ENCODE results near the gene TRAF1.

DNA sequence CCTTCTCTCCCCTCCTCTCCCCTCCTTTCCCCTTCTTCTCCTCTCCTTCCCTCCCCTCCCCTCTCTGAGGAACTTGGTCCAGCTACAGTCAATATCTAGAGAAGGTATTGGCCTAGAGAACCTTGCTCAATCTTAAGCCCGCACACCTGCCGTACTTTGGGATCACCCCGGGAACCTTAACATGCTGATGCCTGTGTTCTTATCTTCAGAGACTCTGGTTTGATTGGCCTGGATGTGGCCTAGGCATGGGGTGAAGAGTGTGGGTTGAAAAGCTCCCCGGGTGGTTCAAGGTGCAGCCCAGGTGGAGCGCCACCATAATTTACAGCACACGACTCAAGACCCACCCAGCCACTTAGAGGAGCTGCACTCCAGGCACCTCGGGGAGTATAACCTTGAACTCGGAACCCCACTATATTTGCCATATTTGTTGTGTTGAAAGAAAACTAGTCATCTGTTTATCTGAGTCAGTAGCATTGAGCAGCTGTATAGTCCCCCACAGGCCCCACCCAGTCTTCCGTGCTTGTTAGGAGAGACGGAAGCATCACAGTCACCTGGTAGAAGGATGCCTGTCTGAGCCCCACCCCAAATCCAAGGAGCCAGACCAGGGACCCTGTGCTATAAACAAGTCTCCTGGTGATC, 35.2 kb downstream of the TRAF1 start:
- TF ChIP-seq CTCF (IDR thresholded peaks at IDR 0.05) (no peak), POLR2A (IDR thresholded peaks at IDR 0.05) (no peak), EP300 (IDR thresholded peaks at IDR 0.05; ENCODE audit: low read depth) (no peak)
